Right lobe of liver (tissue), 6 donors: ENCODE measurements around the gene LILRA6. TPM values are rescaled to one million over a fixed set of nuclear protein-coding genes. Genes with fewer than 3 reads are reported as not detected.

Experiments used
- ATAC-seq, 4 donors: fragments of 200-7000 bp; cut with Tn5 transposase; one replicate each; pipeline ENCODE4 v1.9.1; 2020; ENCODE audit warnings: mild to moderate bottlenecking in 4 of 4, moderate library complexity in 4 of 4
- DNase-seq, 3 donors: peaks; one replicate each; pipeline ENCODE4 v3.0.0-alpha.2; 2020
- H3K27ac ChIP-seq, 3 donors: fragments of 200-600 bp; one replicate each; pipeline ENCODE4 v1.8.0; 2022
- H3K27me3 ChIP-seq, 2 donors: fragments of 200-600 bp; one replicate each; pipeline ENCODE4 v1.8.0; 2022
- H3K36me3 ChIP-seq, 4 donors: fragments of 200-600 bp; sonication (generic) in 1 of 4; one replicate each; pipeline versions ENCODE4 v1.5.1 to v1.8.0; 2017 to 2022; ENCODE audit warnings: control low read depth in 1 of 4
- H3K4me1 ChIP-seq, 4 donors: fragments of 200-600 bp; sonication (generic) in 1 of 4; one replicate each; pipeline versions ENCODE4 v1.5.1 to v1.8.0; 2017 to 2022; ENCODE audit warnings: control low read depth in 1 of 4
- H3K4me3 ChIP-seq, 3 donors: fragments of 200-600 bp; one replicate each; pipeline ENCODE4 v1.8.0; 2022
- H3K9me3 ChIP-seq, 4 donors: fragments of 200-600 bp; sonication (generic) in 1 of 4; one replicate each; pipeline versions ENCODE4 v1.5.1 to v1.8.0; 2017 to 2022; ENCODE audit warnings: control low read depth in 1 of 4
- CTCF ChIP-seq, 4 donors: fragments of 200-600 bp in 3 of 4; fragments of 450-650 bp in 1 of 4; IDR thresholded peaks; one replicate each; pipeline versions ENCODE4 v1.5.1 to v1.8.0; 2016 to 2022; ENCODE audit warnings: antibody characterized with exemption in 4 of 4, mild to moderate bottlenecking in 2 of 4
- POLR2A ChIP-seq: fragments of 450-650 bp; IDR thresholded peaks from one replicate; pipeline ENCODE4 v1.6.1; 2017; ENCODE audit warnings: antibody characterized with exemption, mild to moderate bottlenecking
- WGBS: methylation state at CpG from one replicate; pipeline ENCODE4 v1.1.6; 2018; ENCODE audit warnings: low coverage, low lambda C conversion rate; ENCODE audit not compliant: insufficient coverage; ENCODE audit errors: missing lambda C conversion rate; 5-methylcytosine and 5-hydroxymethylcytosine counted together
- intact Hi-C, 2 donors: fragments of 100-400 bp; cut with DNase I; formaldehyde crosslinking; loops; one replicate each; pipeline versions ENCODE4 v1.11.2 to v1.14.1; 2022
- total RNA-seq, 6 experiments: library from RNA; depleted of rRNA in 2 of 6; stranded (reverse); fragments of >200 nt in 2 of 6; fragmentation: NEBNext Ultra II Directional in 3 of 6; extraction: Animal tissue kit (Norgen Biotek cat#: 25700) in 3 of 6; gene quantifications; one replicate each; pipeline versions ENCODE4 v1.1.0 to v1.2.4, GENCODE V29; 2016 to 2023
- donor health status: DM: no; HTN: yes; CAD: no.
- donor health status: DM: no; HTN: no; CAD: no.
- donor health status: DM: no; HTN: no; CAD: no.
- donor health status: DM: no; HTN: yes; CAD: no.
- donor health status: DM: no; HTN: yes; CAD: no.

LILRA6 gene
- total RNA-seq, 6 experiments from 2014 or later, result 0.61 to 4.9 (median 0.98) TPM

GRCh38 chr19:54193011-54193410, 49.6 kb downstream of the LILRA6 start:
- intact Hi-C loops, result no loop called here
- Histone ChIP-seq H3K36me3 (peaks cover 0 to 25% (median 12%) of the 10 kb centered on the region in 4 donors), H3K4me1 (peaks cover 0 to 22% (median 10%) of the 10 kb centered on the region in 4 donors), H3K27ac (no peak overlapping the region), H3K4me3 (no peak overlapping the region), H3K27me3 (no peaks in the 10 kb centered on the region), H3K9me3 (no peaks in the 10 kb centered on the region)
- 100% methylated on average over 1 of the region's 11 CpGs for WGBS
- DNase-seq, result no peak
- TF ChIP-seq POLR2A (no peak), CTCF (IDR thresholded peaks at IDR 0.05) (no peak)
- no peak for ATAC-seq

GRCh38 chr19:54191811-54192453, 50.7 kb downstream of the LILRA6 start:
- intact Hi-C loops, result no loop called here
- H3K4me3 ChIP-seq, result peak overlapping the region; percentile 89 to 91 (median 90)
- H3K4me1 ChIP-seq, result peaks cover 0 to 18% (median 7%) of the 10 kb centered on the region in 4 donors
- DNase-seq, result peak in 1 of 3 donors; percentile 61
- no peaks in the 10 kb centered on the region for H3K27me3 ChIP-seq
- peak overlapping the region; percentile 96 to 97 (median 96) for H3K27ac ChIP-seq
- 37% methylated on average over 6 of the region's 19 CpGs for WGBS
- H3K36me3 ChIP-seq, result peaks cover 0 to 25% (median 12%) of the 10 kb centered on the region in 4 donors
- H3K9me3 ChIP-seq, result no peaks in the 10 kb centered on the region
- ATAC-seq, result no peak
- no peak for TF ChIP-seq CTCF (IDR thresholded peaks at IDR 0.05)
- no peak for TF ChIP-seq POLR2A

GRCh38 chr19:54191011-54191810, 51.4 kb downstream of the LILRA6 start, which contains the start of gene TSEN34:
TSEN34 (plus strand) TSS chr19:54191308; CDS start chr19:54191365, 57 bp downstream.
- peak; percentile 38 to 55 (median 46) for ATAC-seq
- Histone ChIP-seq H3K27ac (peak within 1 kb of the TSS; percentile 96 to 97 (median 96)), H3K27me3 (no peaks in the 10 kb centered on the region), H3K4me3 (peak within 1 kb of the TSS; percentile 89 to 91 (median 90)), H3K4me1 (peaks cover 0 to 11% (median 4%) of the 10 kb centered on the region in 4 donors), H3K36me3 (peaks cover 0 to 25% (median 12%) of the 10 kb centered on the region in 4 donors), H3K9me3 (no peaks in the 10 kb centered on the region)
- no peak for TF ChIP-seq CTCF (IDR thresholded peaks at IDR 0.05)
- TF ChIP-seq POLR2A, result peak; percentile 67
- 0% methylated on average over 11 of the region's 77 CpGs for WGBS
- DNase-seq, result peak; percentile 93
- intact Hi-C loops, result no loop called here

GRCh38 chr19:54190503-54191010, 52.0 kb downstream of the LILRA6 start:
- peaks cover 0 to 10% (median 3%) of the 10 kb centered on the region in 4 donors for H3K4me1 ChIP-seq
- H3K9me3 ChIP-seq, result no peaks in the 10 kb centered on the region
- DNase-seq (peak; percentile 100), ATAC-seq (peak; percentile 67 to 78 (median 72))
- H3K27ac ChIP-seq, result peak overlapping the region; percentile 96 to 97 (median 96)
- no peak for TF ChIP-seq POLR2A
- TF ChIP-seq CTCF (IDR thresholded peaks at IDR 0.05), result no peak
- H3K4me3 ChIP-seq, result peak overlapping the region; percentile 89 to 91 (median 90)
- WGBS, result 0% methylated on average over 4 of the region's 56 CpGs
- intact Hi-C loops, result no loop called here
- H3K36me3 ChIP-seq, result peaks cover 0 to 25% (median 12%) of the 10 kb centered on the region in 4 donors
- H3K27me3 ChIP-seq, result no peaks in the 10 kb centered on the region
